HFFc6 (cell line): ENCODE results near the gene HIBCH. TPM values are rescaled to one million over a fixed set of nuclear protein-coding genes. Genes with fewer than 3 reads are reported as not detected.

Experiments used
- DNase-seq: peaks from one replicate; pipeline ENCODE4 v3.0.0-alpha.2; 2018
- H3K27ac Mint-ChIP-seq: 2 replicates; pipeline ENCODE4 v1.8.0; 2020; ENCODE audit warnings: mild to moderate bottlenecking, mixed read lengths
- H3K27me3 Mint-ChIP-seq: 2 replicates; pipeline ENCODE4 v1.8.0; 2021; ENCODE audit warnings: mild to moderate bottlenecking, moderate library complexity, mixed read lengths; ENCODE audit not compliant: insufficient read depth
- H3K36me3 Mint-ChIP-seq: 2 replicates; pipeline ENCODE4 v1.8.0; 2021; ENCODE audit warnings: low read depth, mixed read lengths
- H3K4me1 Mint-ChIP-seq: 2 replicates; pipeline ENCODE4 v1.8.0; 2020; ENCODE audit warnings: low read depth, mixed read lengths
- H3K4me3 Mint-ChIP-seq: 2 replicates; pipeline ENCODE4 v1.8.0; 2020; ENCODE audit warnings: mild to moderate bottlenecking, moderate library complexity, mixed read lengths
- H3K9me3 Mint-ChIP-seq: 2 replicates; pipeline ENCODE4 v1.8.0; 2020; ENCODE audit warnings: mild to moderate bottlenecking, mixed read lengths
- CTCF ChIP-seq: fragments of 200-600 bp; sonication (generic); IDR thresholded peaks from 2 replicates; pipeline ENCODE4 v1.5.0; 2021; ENCODE audit warnings: antibody characterized with exemption, mild to moderate bottlenecking
- total RNA-seq, 6 experiments: library from RNA; stranded (reverse); fragmentation: NEBNext Ultra II Directional; extraction: Animal tissue kit (Norgen Biotek cat#: 25700); gene quantifications; 2 replicates in 1 of 6; 3 replicates in 5 of 6; pipeline ENCODE4 v1.2.3, GENCODE V29; 2021

HIBCH gene
- total RNA-seq, 6 experiments from 2014 or later = 14.6 to 20.5 (median 17.2) TPM

- no peak overlapping the region for H3K27ac Mint-ChIP-seq
- no peaks in the 10 kb centered on the region for H3K4me1 Mint-ChIP-seq
- peaks cover 27% of the 10 kb centered on the region for H3K36me3 Mint-ChIP-seq
- TF ChIP-seq CTCF = no peak
- no peak for DNase-seq
- no peaks in the 10 kb centered on the region; the same call in 1 of the 2 replicates for H3K27me3 Mint-ChIP-seq
- no peaks in the 10 kb centered on the region for H3K9me3 Mint-ChIP-seq
- no peak overlapping the region for H3K4me3 Mint-ChIP-seq
Observed at GRCh38 chr2:190221429-190221828, 98.2 kb downstream of the HIBCH start.

GRCh38 chr2:190219186-190219585 lies 100.4 kb downstream of the HIBCH start:
- Mint-ChIP-seq H3K27me3 (no peaks in the 10 kb centered on the region; the same call in 1 of the 2 replicates), H3K4me1 (peaks cover 9% of the 10 kb centered on the region; the same call in 1 of the 2 replicates), H3K27ac (no peak overlapping the region), H3K9me3 (no peaks in the 10 kb centered on the region), H3K4me3 (no peak overlapping the region), H3K36me3 (peaks cover 11% of the 10 kb centered on the region)
- no peak for DNase-seq
- TF ChIP-seq CTCF = no peak

- no peaks in the 10 kb centered on the region for H3K9me3 Mint-ChIP-seq
- no peak for DNase-seq
- H3K36me3 Mint-ChIP-seq = peaks cover 5% of the 10 kb centered on the region; the same call in 1 of the 2 replicates
- no peak for TF ChIP-seq CTCF
- no peak overlapping the region for H3K4me3 Mint-ChIP-seq
- no peak overlapping the region for H3K27ac Mint-ChIP-seq
- peaks cover 12% of the 10 kb centered on the region; the same call in 1 of the 2 replicates for H3K4me1 Mint-ChIP-seq
- no peaks in the 10 kb centered on the region; the same call in 1 of the 2 replicates for H3K27me3 Mint-ChIP-seq
Observed at GRCh38 chr2:190217616-190218015, 102.0 kb downstream of the HIBCH start.

- Mint-ChIP-seq H3K36me3 (no peaks in the 10 kb centered on the region), H3K9me3 (no peaks in the 10 kb centered on the region), H3K4me1 (peaks cover 12% of the 10 kb centered on the region; the same call in 1 of the 2 replicates), H3K27me3 (no peaks in the 10 kb centered on the region; the same call in 1 of the 2 replicates), H3K27ac (no peak overlapping the region), H3K4me3 (no peak overlapping the region)
- no peak for DNase-seq
- no peak for TF ChIP-seq CTCF
Observed at GRCh38 chr2:190216829-190217228, 102.8 kb downstream of the HIBCH start.

GRCh38 chr2:190215620-190216019 lies 104.0 kb downstream of the HIBCH start:
- no peak for DNase-seq
- H3K4me1 Mint-ChIP-seq = peaks cover 12% of the 10 kb centered on the region; the same call in 1 of the 2 replicates
- H3K36me3 Mint-ChIP-seq = no peaks in the 10 kb centered on the region
- H3K27me3 Mint-ChIP-seq = no peaks in the 10 kb centered on the region; the same call in 1 of the 2 replicates
- H3K4me3 Mint-ChIP-seq = no peak overlapping the region
- no peaks in the 10 kb centered on the region for H3K9me3 Mint-ChIP-seq
- H3K27ac Mint-ChIP-seq = no peak overlapping the region
- TF ChIP-seq CTCF = no peak
